GM12878 (cell line): ENCODE measurements around the gene RYK. TPM values are rescaled to one million over a fixed set of nuclear protein-coding genes. Genes with fewer than 3 reads are reported as not detected.

ENCODE experiments used
- ATAC-seq: fragments of 200-7000 bp; cut with Tn5 transposase; 3 replicates; pipeline ENCODE4 v1.9.1; 2020; ENCODE audit warnings: mild to moderate bottlenecking, moderate library complexity
- BruUV-seq: library from RNA; stranded (reverse); fragments of 400-500 nt; replicated peaks from 2 replicates; lab custom pipeline; 2021; lab: Mats Ljungman, UMichigan
- CTCF ChIA-PET: fragments of 300-600 bp; sonication (Branson Sonifier 250); formaldehyde crosslinking; extraction: SDS; loops from one replicate; lab custom pipeline; 2021; ENCODE audit warnings: inconsistent platforms; lab: Yijun Ruan, JAX
- POLR2A ChIA-PET: fragments of 350-600 bp; formaldehyde crosslinking; extraction: SDS; loops from one replicate; lab custom pipeline; 2021; ENCODE audit warnings: inconsistent platforms; lab: Charles Lee
- RAD21 ChIA-PET: fragments of 300-600 bp; sonication (Branson Sonifier 250); formaldehyde crosslinking; loops from one replicate; lab custom pipeline; 2023; ENCODE audit warnings: antibody characterized with exemption; ENCODE audit not compliant: unreplicated experiment; lab: Charles Lee
- SMC1A ChIA-PET: fragments of 300-600 bp; sonication (Branson Sonifier 250); formaldehyde crosslinking; loops from one replicate; lab custom pipeline; 2023; ENCODE audit not compliant: unreplicated experiment, uncharacterized antibody; lab: Charles Lee
- DNase-seq: peaks from one replicate; pipeline ENCODE4 v3.0.0-alpha.2; 2011; ENCODE audit warnings: low read depth, low spot score
- FAIRE-seq: peaks from 3 replicates; lab custom pipeline; 2011; peaks lifted over from hg19 to GRCh38; lab: Jason Lieb, UNC
- H2AFZ ChIP-seq: 2 replicates; pipeline ENCODE4 v1.6.0; 2011; ENCODE audit warnings: low read depth, low read length, control low read depth; ENCODE audit not compliant: control insufficient read depth
- H3K27ac ChIP-seq: 2 replicates; pipeline ENCODE4 v1.5.1; 2011; ENCODE audit warnings: control low read depth; ENCODE audit not compliant: control insufficient read depth, insufficient read depth
- H3K27me3 ChIP-seq, 2 experiments: replicated peaks in 1 of 2; 2 replicates each; pipeline versions ENCODE4 v1.6.0 to v1.6.1; 2011; ENCODE audit warnings: low read length in 1 of 2; ENCODE audit not compliant: control insufficient read depth in 2 of 2, insufficient read depth in 2 of 2
- H3K36me3 ChIP-seq, 2 experiments: 2 replicates each; pipeline ENCODE4 v1.5.1; 2011; ENCODE audit warnings: low read length in 1 of 2; ENCODE audit not compliant: control insufficient read depth in 2 of 2, insufficient read depth in 2 of 2
- H3K4me1 ChIP-seq: 2 replicates; pipeline ENCODE4 v1.6.1; 2011; ENCODE audit warnings: mild to moderate bottlenecking, low read length, moderate library complexity, mixed read lengths; ENCODE audit not compliant: control insufficient read depth, insufficient read depth
- H3K4me2 ChIP-seq: 2 replicates; pipeline ENCODE4 v1.6.0; 2011; ENCODE audit warnings: control low read depth; ENCODE audit not compliant: control insufficient read depth, insufficient read depth
- H3K4me3 ChIP-seq: fragments of 200-600 bp; sonication (generic); 2 replicates; pipeline ENCODE4 v1.5.1; 2016
- H3K79me2 ChIP-seq: 2 replicates; pipeline ENCODE4 v1.6.0; 2011; ENCODE audit warnings: low read length; ENCODE audit not compliant: control insufficient read depth, insufficient read depth
- H3K9ac ChIP-seq: 2 replicates; pipeline ENCODE4 v1.8.0; 2011; ENCODE audit warnings: low read length, control low read depth, mixed read lengths; ENCODE audit not compliant: control insufficient read depth, insufficient read depth
- H3K9me3 ChIP-seq: replicated peaks from 3 replicates; pipeline ENCODE4 v1.5.1; 2011; ENCODE audit warnings: mild to moderate bottlenecking, low read length; ENCODE audit not compliant: control insufficient read depth, insufficient read depth
- H4K20me1 ChIP-seq: 2 replicates; pipeline ENCODE4 v1.6.0; 2011; ENCODE audit not compliant: control insufficient read depth, insufficient read depth
- ESRRA ChIP-seq: IDR thresholded peaks from 2 replicates; pipeline ENCODE4 v1.6.1; 2012; ENCODE audit warnings: mild to moderate bottlenecking, low read length, improper control_type of control experiment
- GABPA ChIP-seq: IDR thresholded peaks from 2 replicates; pipeline ENCODE4 v1.6.1; 2014; ENCODE audit warnings: antibody characterized with exemption, low read depth, mild to moderate bottlenecking, inconsistent platforms
- HDAC2 ChIP-seq: fragments of 200-600 bp; sonication (generic); IDR thresholded peaks from 2 replicates; pipeline ENCODE4 v1.6.1; 2017
- KAT2A ChIP-seq: conservative IDR thresholded peaks from 2 replicates; pipeline ENCODE4 v1.6.1; 2011; ENCODE audit warnings: low read depth, low read length; ENCODE audit not compliant: control insufficient read depth
- NBN ChIP-seq: fragments of 450-650 bp; IDR thresholded peaks from 2 replicates; pipeline ENCODE4 v1.6.1; 2016
- NFIC ChIP-seq: IDR thresholded peaks from 2 replicates; pipeline ENCODE4 v1.6.1; 2012; ENCODE audit warnings: low read depth, mild to moderate bottlenecking, inconsistent platforms, low read length, moderate library complexity
- NFYA ChIP-seq: IDR thresholded peaks from 2 replicates; pipeline ENCODE4 v1.6.1; 2011; ENCODE audit warnings: low read depth, mild to moderate bottlenecking, low read length, improper control_type of control experiment, borderline replicate concordance
- RBBP5 ChIP-seq: fragments of 200-600 bp; sonication (generic); conservative IDR thresholded peaks from 2 replicates; pipeline ENCODE4 v1.6.1; 2016
- SIX5 ChIP-seq: IDR thresholded peaks from 2 replicates; pipeline ENCODE4 v1.6.1; 2011; ENCODE audit warnings: mild to moderate bottlenecking, low read depth, low read length, moderate library complexity; ENCODE audit not compliant: severe bottlenecking
- SREBF1 ChIP-seq: IDR thresholded peaks from 2 replicates; pipeline ENCODE4 v1.6.1; 2012; ENCODE audit warnings: mild to moderate bottlenecking, low read length
- ZNF217 ChIP-seq: fragments of 450-650 bp; IDR thresholded peaks from 2 replicates; pipeline ENCODE4 v1.6.1; 2017; ENCODE audit warnings: antibody characterized with exemption, mild to moderate bottlenecking
- WGBS: methylation state at CpG from one replicate; pipeline ENCODE4 v1.1.6; 2016; ENCODE audit warnings: low lambda C conversion rate; ENCODE audit not compliant: insufficient replicate concordance, insufficient coverage; ENCODE audit errors: missing lambda C conversion rate; 5-methylcytosine and 5-hydroxymethylcytosine counted together
- in situ Hi-C: fragments of 300-500 bp; cut with MboI; formaldehyde crosslinking; loops from 9 replicates; pipeline ENCODE4 v1.14.3; 2018; ENCODE audit warnings: mixed read lengths
- intact Hi-C: fragments of 100-400 bp; cut with micrococcal nuclease; formaldehyde crosslinking; loops from one replicate; pipeline ENCODE4 v1.14.2; 2022; ENCODE audit not compliant: unreplicated experiment
- polyA plus RNA-seq, 11 experiments: library from polyadenylated mRNA; depleted of rRNA in 4 of 11; unstranded in 6 of 11; stranded (reverse) in 5 of 11; fragments of >200 nt; fragmentation: Nextera tagmentation in 4 of 11; fragmentation: Illumina TruSeq in 1 of 11; extraction: Ambion mirVana in 4 of 11; extraction: Trizol in 1 of 11; gene quantifications; 1 replicate in 1 of 11; 2 replicates in 10 of 11; pipeline versions ENCODE4 v1.2.1 to v1.2.3, GENCODE V29; 2011 to 2016; ENCODE audit warnings: inconsistent platforms in 2 of 11, missing spikeins in 2 of 11, low read depth in 1 of 11
- total RNA-seq, 4 experiments: library from RNA; depleted of rRNA in 3 of 4; stranded (reverse); fragments of >200 nt in 3 of 4; fragmentation: Illumina TruSeq in 1 of 4; extraction: Trizol in 1 of 4; gene quantifications; 2 replicates each; pipeline versions ENCODE4 v1.2.1 to v1.2.3, GENCODE V29; 2013 to 2021
- TF ChIP-seq, protein P1 (sequence below): fragments of 450-650 bp; IDR thresholded peaks from 2 replicates; pipeline ENCODE4 v1.6.1; 2018; ENCODE audit warnings: mild to moderate bottlenecking, low read depth, moderate library complexity; ENCODE audit not compliant: partially characterized antibody
- TF ChIP-seq, protein P2 (sequence below): fragments of 450-650 bp; IDR thresholded peaks from 2 replicates; pipeline ENCODE4 v1.6.1; 2017; ENCODE audit warnings: low read depth, mild to moderate bottlenecking, moderate library complexity

Gene RYK
- total and polyA plus RNA-seq, 10 of the 15 experiments (the other 5 are each of a cell fraction or from before 2014, with no cell fraction given): 2.0 to 25.1 (median 11.1) TPM

DNA sequence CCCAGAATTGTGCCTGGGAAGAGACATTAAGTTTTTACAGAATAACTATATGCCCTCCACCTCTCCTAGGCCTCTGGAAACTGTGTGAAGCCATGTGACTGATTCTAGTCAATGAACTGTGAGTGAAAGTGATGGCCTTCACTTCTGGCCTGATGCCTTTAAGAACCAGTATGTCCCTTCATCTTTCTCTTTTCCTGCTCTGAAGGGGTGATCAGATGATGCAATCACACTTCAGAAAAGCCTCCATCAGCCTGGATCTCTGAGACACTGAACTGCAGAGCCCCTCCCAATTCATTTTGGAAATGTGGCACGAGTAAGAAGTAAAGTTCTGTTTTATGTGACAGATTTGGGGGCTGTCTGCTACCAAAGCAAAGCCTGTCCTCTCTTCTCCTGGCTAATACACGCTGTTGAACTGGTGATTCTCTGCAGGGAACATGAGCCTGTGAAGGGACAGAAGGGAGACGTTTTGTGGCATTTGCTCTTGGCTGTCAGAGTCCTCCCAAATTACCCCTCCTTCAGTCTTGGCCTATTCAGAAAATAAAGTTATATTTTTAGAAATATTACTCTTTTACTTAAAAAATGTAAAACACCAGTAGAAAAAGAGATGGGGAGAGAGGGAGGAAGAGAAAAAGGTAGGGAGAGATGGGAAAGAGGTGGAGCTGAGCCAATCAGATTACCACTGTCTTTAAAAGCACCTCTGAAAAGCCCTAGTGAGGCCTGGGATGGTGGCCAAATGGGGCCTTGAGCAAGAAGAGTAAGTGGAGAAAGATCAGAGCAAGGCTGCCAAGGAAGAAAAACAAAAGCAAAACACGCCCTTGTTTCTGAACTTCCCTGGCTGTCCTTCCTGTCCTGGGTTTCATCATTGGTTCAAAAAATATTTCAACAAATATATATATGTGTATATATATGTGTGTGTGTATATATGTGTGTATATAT lies 40.9 kb upstream of the RYK start:
- TF ChIP-seq ZNF217 (no peak), SREBF1 (no peak)
- FAIRE-seq: no peak

DNA sequence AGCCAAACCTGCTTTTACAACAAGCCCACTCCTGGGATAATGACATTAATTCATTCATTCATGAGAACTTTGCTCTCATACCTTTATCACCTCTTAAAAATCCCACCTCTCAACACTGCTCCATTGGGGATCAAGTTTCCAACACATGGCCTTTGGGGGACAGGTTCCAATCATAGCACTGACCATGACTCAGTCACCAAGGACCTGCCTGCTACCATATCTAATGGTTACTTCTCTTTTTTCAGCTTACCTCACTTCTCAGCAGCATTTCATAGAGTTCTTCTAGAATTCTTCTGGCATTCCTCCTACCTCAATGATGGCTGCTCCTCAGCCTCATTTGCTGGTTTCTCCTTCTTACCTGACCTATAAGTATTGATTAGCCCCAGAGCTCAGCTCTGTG lies 36.9 kb upstream of the RYK start:
- ATAC-seq: no peak
- Histone ChIP-seq H3K4me3 (no peak overlapping the region), H3K4me2 (no peak overlapping the region), H3K27ac (no peak overlapping the region), H3K9ac (no peak overlapping the region), H2AFZ (no peak overlapping the region), H3K4me1 (no peaks in the 10 kb centered on the region), H3K79me2 (no peaks in the 10 kb centered on the region), H3K9me3 (no peaks in the 10 kb centered on the region), H3K36me3 (no peaks in the 10 kb centered on the region), H4K20me1 (no peaks in the 10 kb centered on the region), H3K27me3 (peaks cover 1 to 2% of the 10 kb centered on the region in 2 experiments; a peak in 3 of 4 replicates)
- CTCF ChIA-PET: interaction anchor here (0.9 to 1.2 kb wide), 3 partner anchors 15 to 24 kb away, joined by 3 to 4 read pairs (median 3); no protein-coding TSS in a partner anchor
- no peak for DNase-seq
- BruUV-seq: no TSS peak
- SMC1A ChIA-PET: interaction anchor here (0.5 to 1.0 kb wide), 2 partner anchors 48 to 97 kb away, joined by 3 read pairs; no protein-coding TSS in a partner anchor
- RAD21 ChIA-PET: no interaction called here
- POLR2A ChIA-PET: no interaction called here
- intact Hi-C loops (no loop called here), in situ Hi-C loops (no loop called here)
- no peak for FAIRE-seq
- TF ChIP-seq RBBP5 (no peak), NFIC (no peak), SIX5 (no peak), GABPA (no peak), ESRRA (no peak), KAT2A (no peak), HDAC2 (no peak), NFYA (no peak), NBN (no peak)
- TF ChIP-seq, protein P1, sequence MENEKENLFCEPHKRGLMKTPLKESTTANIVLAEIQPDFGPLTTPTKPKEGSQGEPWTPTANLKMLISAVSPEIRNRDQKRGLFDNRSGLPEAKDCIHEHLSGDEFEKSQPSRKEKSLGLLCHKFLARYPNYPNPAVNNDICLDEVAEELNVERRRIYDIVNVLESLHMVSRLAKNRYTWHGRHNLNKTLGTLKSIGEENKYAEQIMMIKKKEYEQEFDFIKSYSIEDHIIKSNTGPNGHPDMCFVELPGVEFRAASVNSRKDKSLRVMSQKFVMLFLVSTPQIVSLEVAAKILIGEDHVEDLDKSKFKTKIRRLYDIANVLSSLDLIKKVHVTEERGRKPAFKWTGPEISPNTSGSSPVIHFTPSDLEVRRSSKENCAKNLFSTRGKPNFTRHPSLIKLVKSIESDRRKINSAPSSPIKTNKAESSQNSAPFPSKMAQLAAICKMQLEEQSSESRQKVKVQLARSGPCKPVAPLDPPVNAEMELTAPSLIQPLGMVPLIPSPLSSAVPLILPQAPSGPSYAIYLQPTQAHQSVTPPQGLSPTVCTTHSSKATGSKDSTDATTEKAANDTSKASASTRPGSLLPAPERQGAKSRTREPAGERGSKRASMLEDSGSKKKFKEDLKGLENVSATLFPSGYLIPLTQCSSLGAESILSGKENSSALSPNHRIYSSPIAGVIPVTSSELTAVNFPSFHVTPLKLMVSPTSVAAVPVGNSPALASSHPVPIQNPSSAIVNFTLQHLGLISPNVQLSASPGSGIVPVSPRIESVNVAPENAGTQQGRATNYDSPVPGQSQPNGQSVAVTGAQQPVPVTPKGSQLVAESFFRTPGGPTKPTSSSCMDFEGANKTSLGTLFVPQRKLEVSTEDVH: no peak
- TF ChIP-seq, protein P2, sequence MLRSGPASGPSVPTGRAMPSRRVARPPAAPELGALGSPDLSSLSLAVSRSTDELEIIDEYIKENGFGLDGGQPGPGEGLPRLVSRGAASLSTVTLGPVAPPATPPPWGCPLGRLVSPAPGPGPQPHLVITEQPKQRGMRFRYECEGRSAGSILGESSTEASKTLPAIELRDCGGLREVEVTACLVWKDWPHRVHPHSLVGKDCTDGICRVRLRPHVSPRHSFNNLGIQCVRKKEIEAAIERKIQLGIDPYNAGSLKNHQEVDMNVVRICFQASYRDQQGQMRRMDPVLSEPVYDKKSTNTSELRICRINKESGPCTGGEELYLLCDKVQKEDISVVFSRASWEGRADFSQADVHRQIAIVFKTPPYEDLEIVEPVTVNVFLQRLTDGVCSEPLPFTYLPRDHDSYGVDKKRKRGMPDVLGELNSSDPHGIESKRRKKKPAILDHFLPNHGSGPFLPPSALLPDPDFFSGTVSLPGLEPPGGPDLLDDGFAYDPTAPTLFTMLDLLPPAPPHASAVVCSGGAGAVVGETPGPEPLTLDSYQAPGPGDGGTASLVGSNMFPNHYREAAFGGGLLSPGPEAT: no peak

More for the DNA sequence above, 40.9 kb upstream of the RYK start:
- RAD21 ChIA-PET: no interaction called here
- H3K4me3 ChIP-seq: no peak overlapping the region
- WGBS: 53% methylated on average over 4 of the region's 4 CpGs
- intact Hi-C loops: loop anchor here (5.0 kb wide), 1 partner anchor 39 kb away; the partner anchor contains the start of gene RYK
- DNase-seq: no peak
- SMC1A ChIA-PET: no interaction called here
- H3K4me1 ChIP-seq: peaks cover 11% of the 10 kb centered on the region
- no peak overlapping the region for H3K27ac ChIP-seq
- H3K9me3 ChIP-seq: peaks cover 7% of the 10 kb centered on the region; the same call in 2 of the 3 replicates
- H3K4me2 ChIP-seq: no peak overlapping the region
- no TSS peak for BruUV-seq
- no peaks in the 10 kb centered on the region for H3K36me3 ChIP-seq
- H3K79me2 ChIP-seq: no peaks in the 10 kb centered on the region
- no peak overlapping the region for H2AFZ ChIP-seq
- ATAC-seq: no peak
- peaks cover 1 to 7% of the 10 kb centered on the region in 2 experiments; a peak in 3 of 4 replicates for H3K27me3 ChIP-seq
- in situ Hi-C loops: no loop called here
- no peaks in the 10 kb centered on the region for H4K20me1 ChIP-seq
- POLR2A ChIA-PET: no interaction called here
- CTCF ChIA-PET: no interaction called here
- no peak overlapping the region for H3K9ac ChIP-seq
